ENCODE measurements around the gene PRAMEF25.
"Not testable (repeated sequence)": the region's sequence is repeated elsewhere in the genome, so short reads cannot be mapped to it uniquely, and the experiment has no call there.

- TF ChIP-seq CTCF (IDR thresholded peaks at IDR 0.05; ENCODE audit: low read depth, low read length); EZH2phosphoT487 (IDR thresholded peaks at IDR 0.05; ENCODE audit: low read depth): not testable (repeated sequence)
Measured at GRCh38 chr1:13070474-13070873, at the start of gene PRAMEF25.
